ENCODE measurements around the gene KCNK4.

DNA sequence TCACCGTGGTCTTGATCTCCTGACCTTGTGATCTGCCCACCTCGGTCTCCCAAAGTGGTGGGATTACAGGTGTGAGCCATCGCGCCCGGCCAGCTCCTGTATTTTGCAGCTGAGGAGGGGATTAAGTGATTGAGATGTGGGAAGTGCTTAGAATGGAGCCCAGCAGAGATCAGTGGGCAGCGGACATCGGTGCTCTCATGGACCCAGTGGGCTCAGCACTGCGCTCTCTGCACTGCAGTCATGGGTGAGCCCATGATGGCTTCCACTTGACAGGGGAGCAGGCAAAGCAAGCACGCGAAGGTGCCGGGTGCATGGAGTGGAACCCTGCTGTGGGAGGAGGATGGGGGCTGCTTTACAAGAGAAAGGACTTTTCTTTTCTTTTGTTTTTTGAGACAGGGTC, 39.8 kb downstream of the KCNK4 start:
- TF ChIP-seq CTCF (IDR thresholded peaks at IDR 0.05) (no peak), POLR2A (IDR thresholded peaks at IDR 0.05) (no peak)

Measured in adrenal gland (tissue), 5 donors.